Measurements from ENCODE around the gene CAMK2D. TPM values are rescaled to one million over a fixed set of nuclear protein-coding genes. Genes with fewer than 3 reads are reported as not detected.

The CAMK2D gene
- polyA plus RNA-seq, 3 donors: 10.4 to 30.6 (median 19.6) TPM

DNA sequence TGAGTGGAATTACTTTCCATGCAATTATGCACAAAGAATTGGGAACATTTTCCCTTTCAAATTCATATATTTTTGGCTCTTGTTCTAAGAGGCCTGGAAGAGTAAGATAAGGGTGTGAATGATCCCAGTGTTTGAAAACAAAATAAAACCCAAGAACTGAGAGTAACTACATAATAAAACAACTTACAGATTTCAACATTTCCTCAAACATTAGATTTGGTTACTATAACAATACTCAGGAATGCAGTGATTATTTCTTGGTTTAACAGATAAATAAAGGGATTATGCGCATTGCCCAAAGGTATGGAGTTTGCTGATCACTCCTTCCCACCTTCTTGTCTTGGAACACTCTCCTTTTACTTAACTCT is 292.5 kb downstream of the CAMK2D start:
- H3K79me2 ChIP-seq (ENCODE audit: insufficient read depth, low read length): no peaks in the 10 kb centered on the region
- H3K4me2 ChIP-seq (replicated peaks; ENCODE audit: extremely low read depth, low read length, poor library complexity, severe bottlenecking): no peak overlapping the region
- Mint-ChIP-seq H3K27ac (no peak overlapping the region), H3K36me3 (peaks cover 8 to 12% of the 10 kb centered on the region in 2 donors), H3K4me1 (peaks cover 1% of the 10 kb centered on the region), H3K27me3 (ENCODE audit: low read depth in 3 of 3) (peaks cover 0 to 2% (median 0%) of the 10 kb centered on the region in 3 donors), H3K4me3 (no peak overlapping the region), H3K9me3 (peaks cover 0 to 3% (median 0%) of the 10 kb centered on the region in 7 donors)
- H4K20me1 ChIP-seq (ENCODE audit: insufficient read depth, low read length): no peaks in the 10 kb centered on the region
- H3K36me3 ChIP-seq (replicated peaks in 1 of 2; ENCODE audit: control insufficient read depth in 1 of 2, insufficient read depth in 2 of 2, low read length in 2 of 2): peaks cover 0 to 6% of the 10 kb centered on the region in 2 donors
- intact Hi-C loops (cut with micrococcal nuclease): no loop called here
- H3K27ac ChIP-seq (ENCODE audit: low read depth in 1 of 2, low read length in 2 of 2): no peak overlapping the region
- H3K9me3 ChIP-seq (replicated peaks in 1 of 2; ENCODE audit: control insufficient read depth in 1 of 2, insufficient read depth in 1 of 2, low read length in 2 of 2): no peaks in the 10 kb centered on the region
- DNase-seq: no peak
- no peaks in the 10 kb centered on the region for H3K27me3 ChIP-seq (ENCODE audit: control insufficient read depth in 2 of 2, insufficient read depth in 2 of 2, low read length in 2 of 2)
- H3K4me1 ChIP-seq (ENCODE audit: control insufficient read depth in 1 of 2, insufficient read depth in 2 of 2, low read length in 2 of 2): no peaks in the 10 kb centered on the region
- TF ChIP-seq, protein P1, sequence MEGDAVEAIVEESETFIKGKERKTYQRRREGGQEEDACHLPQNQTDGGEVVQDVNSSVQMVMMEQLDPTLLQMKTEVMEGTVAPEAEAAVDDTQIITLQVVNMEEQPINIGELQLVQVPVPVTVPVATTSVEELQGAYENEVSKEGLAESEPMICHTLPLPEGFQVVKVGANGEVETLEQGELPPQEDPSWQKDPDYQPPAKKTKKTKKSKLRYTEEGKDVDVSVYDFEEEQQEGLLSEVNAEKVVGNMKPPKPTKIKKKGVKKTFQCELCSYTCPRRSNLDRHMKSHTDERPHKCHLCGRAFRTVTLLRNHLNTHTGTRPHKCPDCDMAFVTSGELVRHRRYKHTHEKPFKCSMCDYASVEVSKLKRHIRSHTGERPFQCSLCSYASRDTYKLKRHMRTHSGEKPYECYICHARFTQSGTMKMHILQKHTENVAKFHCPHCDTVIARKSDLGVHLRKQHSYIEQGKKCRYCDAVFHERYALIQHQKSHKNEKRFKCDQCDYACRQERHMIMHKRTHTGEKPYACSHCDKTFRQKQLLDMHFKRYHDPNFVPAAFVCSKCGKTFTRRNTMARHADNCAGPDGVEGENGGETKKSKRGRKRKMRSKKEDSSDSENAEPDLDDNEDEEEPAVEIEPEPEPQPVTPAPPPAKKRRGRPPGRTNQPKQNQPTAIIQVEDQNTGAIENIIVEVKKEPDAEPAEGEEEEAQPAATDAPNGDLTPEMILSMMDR (IDR thresholded peaks at IDR 0.05): no peak
- no peak overlapping the region for H2AFZ ChIP-seq (ENCODE audit: insufficient read depth, low read depth, low read length, poor library complexity, severe bottlenecking)
- no CpG with 5 or more reads among the region's 1 CpG for WGBS (ENCODE audit: insufficient coverage)
- H3K9ac ChIP-seq (ENCODE audit: insufficient read depth, low read length, poor library complexity, severe bottlenecking): no peak overlapping the region
- H3K4me3 ChIP-seq (replicated peaks in 1 of 3; ENCODE audit: low read depth in 2 of 3, low read length in 3 of 3): no peak overlapping the region

DNA sequence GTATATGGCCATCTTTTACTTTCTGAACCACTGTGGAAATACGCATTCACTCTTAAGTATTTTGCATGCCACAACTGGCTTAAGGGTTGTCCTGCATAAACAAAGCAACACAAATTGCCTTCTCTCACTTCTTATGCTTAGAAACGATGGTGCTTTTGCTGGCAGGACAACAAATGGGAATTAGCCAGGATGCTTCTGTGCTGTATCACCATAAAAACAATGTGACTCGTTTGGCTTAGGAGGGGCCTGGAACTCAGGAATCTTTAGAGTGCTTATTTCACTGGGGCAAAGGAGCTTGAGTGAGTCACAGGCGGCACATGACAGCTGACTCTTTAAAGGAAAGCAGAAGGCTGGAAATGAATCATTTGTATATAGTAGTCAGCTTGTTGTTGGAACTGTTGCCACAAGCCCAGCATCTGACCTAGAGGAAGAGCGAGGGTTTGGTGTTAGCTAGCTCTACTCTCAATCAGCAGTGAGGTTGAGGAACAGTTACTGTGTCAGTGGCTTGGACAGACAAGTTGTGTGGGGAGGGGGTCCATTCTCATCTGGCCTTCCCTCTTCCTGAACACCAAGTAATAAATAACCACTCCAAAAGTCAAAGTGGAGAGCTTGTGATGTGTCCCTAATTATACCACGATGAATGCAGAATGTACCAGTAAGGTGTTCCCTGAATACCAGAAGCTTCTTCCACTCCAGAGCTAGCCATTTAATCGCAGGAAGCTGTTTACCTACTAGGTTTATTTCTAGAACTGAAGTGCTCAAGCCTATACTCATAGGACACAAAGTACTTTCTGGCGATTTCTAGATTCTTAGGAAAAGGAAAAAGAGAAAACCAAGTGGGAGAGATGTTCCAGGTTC is 293.1 kb downstream of the CAMK2D start:
- TF ChIP-seq, protein P1 (IDR thresholded peaks at IDR 0.05): no peak
- Histone ChIP-seq H3K27ac (ENCODE audit: low read depth in 1 of 2, low read length in 2 of 2) (no peak overlapping the region), H3K4me1 (ENCODE audit: control insufficient read depth in 1 of 2, insufficient read depth in 2 of 2, low read length in 2 of 2) (no peaks in the 10 kb centered on the region), H3K4me2 (replicated peaks; ENCODE audit: extremely low read depth, low read length, poor library complexity, severe bottlenecking) (no peak overlapping the region), H2AFZ (ENCODE audit: insufficient read depth, low read depth, low read length, poor library complexity, severe bottlenecking) (no peak overlapping the region), H3K9ac (ENCODE audit: insufficient read depth, low read length, poor library complexity, severe bottlenecking) (no peak overlapping the region), H3K4me3 (replicated peaks in 1 of 3; ENCODE audit: low read depth in 2 of 3, low read length in 3 of 3) (no peak overlapping the region), H3K36me3 (replicated peaks in 1 of 2; ENCODE audit: control insufficient read depth in 1 of 2, insufficient read depth in 2 of 2, low read length in 2 of 2) (peaks cover 0 to 6% of the 10 kb centered on the region in 2 donors), H4K20me1 (ENCODE audit: insufficient read depth, low read length) (no peaks in the 10 kb centered on the region), H3K27me3 (ENCODE audit: control insufficient read depth in 2 of 2, insufficient read depth in 2 of 2, low read length in 2 of 2) (no peaks in the 10 kb centered on the region), H3K79me2 (ENCODE audit: insufficient read depth, low read length) (no peaks in the 10 kb centered on the region), H3K9me3 (replicated peaks in 1 of 2; ENCODE audit: control insufficient read depth in 1 of 2, insufficient read depth in 1 of 2, low read length in 2 of 2) (no peaks in the 10 kb centered on the region)
- Mint-ChIP-seq H3K4me3 (no peak overlapping the region), H3K4me1 (peaks cover 1% of the 10 kb centered on the region), H3K27ac (peak overlapping the region in 2 of 7 donors; percentile 47 to 88), H3K36me3 (peaks cover 8 to 13% of the 10 kb centered on the region in 2 donors), H3K9me3 (peaks cover 0 to 3% (median 0%) of the 10 kb centered on the region in 7 donors), H3K27me3 (ENCODE audit: low read depth in 3 of 3) (peaks cover 0 to 2% (median 0%) of the 10 kb centered on the region in 3 donors)
- peak; percentile 10 to 66 (median 11) for DNase-seq
- WGBS (ENCODE audit: insufficient coverage): 83% methylated on average over 4 of the region's 8 CpGs
- intact Hi-C loops (cut with micrococcal nuclease): no loop called here

Data from CD14-positive monocyte (primary cell).